Chondrocyte (in vitro differentiated cells): Measurements from ENCODE around the gene GTF2H2. TPM values are rescaled to one million over a fixed set of nuclear protein-coding genes. Genes with fewer than 3 reads are reported as not detected.
"Not testable (repeated sequence)": the region's sequence is repeated elsewhere in the genome, so short reads cannot be mapped to it uniquely, and the experiment has no call there.

Source experiments
- DNase-seq: peaks from one replicate; pipeline ENCODE4 v3.0.0; 2021; ENCODE audit warnings: mixed read lengths, low spot score
- H3K27ac Mint-ChIP-seq: one replicate; pipeline ENCODE4 v1.8.0; 2021; ENCODE audit warnings: mild to moderate bottlenecking, moderate library complexity, mixed read lengths; ENCODE audit not compliant: unreplicated experiment
- H3K27me3 Mint-ChIP-seq: 2 replicates; pipeline ENCODE4 v1.8.0; 2021; ENCODE audit warnings: low read depth, mixed read lengths
- H3K36me3 Mint-ChIP-seq: 2 replicates; pipeline ENCODE4 v1.8.0; 2021; ENCODE audit warnings: low read depth, mixed read lengths
- H3K4me1 Mint-ChIP-seq: 2 replicates; pipeline ENCODE4 v1.8.0; 2021; ENCODE audit warnings: low read depth, mild to moderate bottlenecking, mixed read lengths
- H3K4me3 Mint-ChIP-seq: one replicate; pipeline ENCODE4 v1.8.0; 2021; ENCODE audit warnings: mild to moderate bottlenecking, moderate library complexity, mixed read lengths; ENCODE audit not compliant: unreplicated experiment
- H3K9me3 Mint-ChIP-seq: 2 replicates; pipeline ENCODE4 v1.8.0; 2021; ENCODE audit warnings: low read depth, mixed read lengths
- long read RNA-seq: library from polyadenylated mRNA; stranded (forward); transcript quantifications from one replicate; pipeline ENCODE4 v2.0.0, GENCODE V29; 2021
- total RNA-seq: library from RNA; stranded (reverse); gene quantifications from 3 replicates; pipeline ENCODE4 v1.2.1, GENCODE V29; 2021

The GTF2H2 gene
- 16.8 to 30.4 TPM (median 18.8 TPM) in 3 replicates for total RNA-seq
- long read RNA-seq, partial matches to known transcripts = 11 of 17 reads
- long read RNA-seq, other reads (novel, unspliced or antisense) = 5 of 17 reads

GRCh38 chr5:71067262-71067928 lies at the start of gene GTF2H2:
TSS of gene GTF2H2 (minus strand) at chr5:71067676. CDS start at chr5:71062763, 4,913 bp downstream.
- H3K9me3 Mint-ChIP-seq, H3K36me3 Mint-ChIP-seq, H3K27ac Mint-ChIP-seq, H3K27me3 Mint-ChIP-seq, H3K4me1 Mint-ChIP-seq, DNase-seq, H3K4me3 Mint-ChIP-seq: not testable (repeated sequence)

- not testable (repeated sequence) for H3K9me3 Mint-ChIP-seq, H3K27me3 Mint-ChIP-seq, H3K4me1 Mint-ChIP-seq, H3K36me3 Mint-ChIP-seq, H3K27ac Mint-ChIP-seq, H3K4me3 Mint-ChIP-seq, DNase-seq
Measured at GRCh38 chr5:71109730-71110275, 42.3 kb upstream of the GTF2H2 start.

GRCh38 chr5:71099996-71100395 lies 32.5 kb upstream of the GTF2H2 start:
- H3K4me3 Mint-ChIP-seq, H3K9me3 Mint-ChIP-seq, H3K27me3 Mint-ChIP-seq, DNase-seq, H3K4me1 Mint-ChIP-seq, H3K27ac Mint-ChIP-seq, H3K36me3 Mint-ChIP-seq: not testable (repeated sequence)

- H3K27me3 Mint-ChIP-seq, H3K27ac Mint-ChIP-seq, H3K36me3 Mint-ChIP-seq, DNase-seq, H3K4me1 Mint-ChIP-seq, H3K4me3 Mint-ChIP-seq, H3K9me3 Mint-ChIP-seq: not testable (repeated sequence)
Measured at GRCh38 chr5:71097930-71098203, 30.4 kb upstream of the GTF2H2 start.

GRCh38 chr5:71097173-71097929 lies 29.9 kb upstream of the GTF2H2 start:
- H3K9me3 Mint-ChIP-seq, H3K4me3 Mint-ChIP-seq, H3K27me3 Mint-ChIP-seq, H3K36me3 Mint-ChIP-seq, H3K27ac Mint-ChIP-seq, H3K4me1 Mint-ChIP-seq: not testable (repeated sequence)
- peak; percentile 21 for DNase-seq

GRCh38 chr5:71089773-71090172 lies 22.3 kb upstream of the GTF2H2 start:
- not testable (repeated sequence) for DNase-seq, H3K27me3 Mint-ChIP-seq, H3K4me3 Mint-ChIP-seq, H3K4me1 Mint-ChIP-seq, H3K9me3 Mint-ChIP-seq, H3K27ac Mint-ChIP-seq, H3K36me3 Mint-ChIP-seq

- H3K27me3 Mint-ChIP-seq, DNase-seq, H3K4me1 Mint-ChIP-seq, H3K9me3 Mint-ChIP-seq, H3K27ac Mint-ChIP-seq, H3K4me3 Mint-ChIP-seq, H3K36me3 Mint-ChIP-seq: not testable (repeated sequence)
Measured at GRCh38 chr5:71088754-71089153, 21.3 kb upstream of the GTF2H2 start.

- H3K9me3 Mint-ChIP-seq, H3K4me1 Mint-ChIP-seq, H3K36me3 Mint-ChIP-seq, H3K4me3 Mint-ChIP-seq, H3K27me3 Mint-ChIP-seq, H3K27ac Mint-ChIP-seq, DNase-seq: not testable (repeated sequence)
Measured at GRCh38 chr5:71086145-71086544, 18.7 kb upstream of the GTF2H2 start.

- not testable (repeated sequence) for H3K4me1 Mint-ChIP-seq, H3K36me3 Mint-ChIP-seq, H3K4me3 Mint-ChIP-seq, H3K27me3 Mint-ChIP-seq, DNase-seq, H3K27ac Mint-ChIP-seq, H3K9me3 Mint-ChIP-seq
Measured at GRCh38 chr5:71084280-71085063, 17.0 kb upstream of the GTF2H2 start.

GRCh38 chr5:71082898-71083297 lies 15.4 kb upstream of the GTF2H2 start:
- H3K4me3 Mint-ChIP-seq, H3K27ac Mint-ChIP-seq: not testable (repeated sequence)

GRCh38 chr5:71082340-71082739 lies 14.9 kb upstream of the GTF2H2 start:
- not testable (repeated sequence) for H3K27ac Mint-ChIP-seq, H3K9me3 Mint-ChIP-seq

More at GRCh38 chr5:71082898-71083297, 15.4 kb upstream of the GTF2H2 start:
- not testable (repeated sequence) for H3K9me3 Mint-ChIP-seq, H3K27me3 Mint-ChIP-seq, H3K36me3 Mint-ChIP-seq, H3K4me1 Mint-ChIP-seq, DNase-seq

GRCh38 chr5:71061322-71061721 lies 6.2 kb downstream of the GTF2H2 start:
- not testable (repeated sequence) for H3K27ac Mint-ChIP-seq, H3K4me1 Mint-ChIP-seq, H3K4me3 Mint-ChIP-seq, H3K27me3 Mint-ChIP-seq, H3K9me3 Mint-ChIP-seq, H3K36me3 Mint-ChIP-seq, DNase-seq

More at GRCh38 chr5:71082340-71082739, 14.9 kb upstream of the GTF2H2 start:
- H3K36me3 Mint-ChIP-seq, H3K4me1 Mint-ChIP-seq, H3K4me3 Mint-ChIP-seq, H3K27me3 Mint-ChIP-seq, DNase-seq: not testable (repeated sequence)
